GM04504 (cell line): ENCODE results near the gene CFLAR.
"Not testable (repeated sequence)": the region's sequence is repeated elsewhere in the genome, so short reads cannot be mapped to it uniquely, and the experiment has no call there.

Source experiments
- DNase-seq: peaks from one replicate; pipeline ENCODE4 v3.0.0-alpha.2; 2012; ENCODE audit warnings: low read depth

CFLAR gene

DNA sequence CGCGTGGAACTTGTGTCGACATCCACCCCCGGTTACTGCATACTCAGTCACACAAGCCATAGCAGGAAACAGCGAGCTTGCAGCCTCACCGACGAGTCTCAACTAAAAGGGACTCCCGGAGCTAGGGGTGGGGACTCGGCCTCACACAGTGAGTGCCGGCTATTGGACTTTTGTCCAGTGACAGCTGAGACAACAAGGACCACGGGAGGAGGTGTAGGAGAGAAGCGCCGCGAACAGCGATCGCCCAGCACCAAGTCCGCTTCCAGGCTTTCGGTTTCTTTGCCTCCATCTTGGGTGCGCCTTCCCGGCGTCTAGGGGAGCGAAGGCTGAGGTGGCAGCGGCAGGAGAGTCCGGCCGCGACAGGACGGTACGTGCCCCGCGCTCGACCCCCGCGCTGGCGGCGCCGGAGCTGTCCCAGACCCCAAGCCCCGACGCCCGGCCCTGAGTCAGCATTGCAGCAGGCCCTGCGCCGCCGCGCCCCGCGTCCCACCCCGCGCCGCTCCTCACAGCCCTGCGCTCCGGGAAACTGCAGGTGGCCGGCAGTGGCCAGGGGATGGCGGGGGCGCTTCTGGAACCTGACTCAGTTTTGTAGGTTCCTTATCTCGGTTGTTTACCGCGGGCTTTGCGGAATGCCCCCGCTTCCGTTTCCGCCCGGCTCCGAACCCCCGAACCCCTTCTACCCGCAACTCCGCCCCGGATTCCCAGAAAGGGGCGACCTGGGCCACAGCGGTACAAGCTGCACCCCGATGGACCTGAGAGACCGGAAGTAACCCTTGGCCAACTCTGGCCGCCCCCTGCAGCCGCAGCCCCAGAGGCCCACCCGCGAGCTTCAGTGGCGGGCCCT, at the start of gene CFLAR:
Gene CFLAR, plus strand, starts transcription at position 50 of the 844 bp plus-strand sequence. CDS start 13,702 bp downstream, outside the sequence.
- DNase-seq = peak; percentile 62

DNA sequence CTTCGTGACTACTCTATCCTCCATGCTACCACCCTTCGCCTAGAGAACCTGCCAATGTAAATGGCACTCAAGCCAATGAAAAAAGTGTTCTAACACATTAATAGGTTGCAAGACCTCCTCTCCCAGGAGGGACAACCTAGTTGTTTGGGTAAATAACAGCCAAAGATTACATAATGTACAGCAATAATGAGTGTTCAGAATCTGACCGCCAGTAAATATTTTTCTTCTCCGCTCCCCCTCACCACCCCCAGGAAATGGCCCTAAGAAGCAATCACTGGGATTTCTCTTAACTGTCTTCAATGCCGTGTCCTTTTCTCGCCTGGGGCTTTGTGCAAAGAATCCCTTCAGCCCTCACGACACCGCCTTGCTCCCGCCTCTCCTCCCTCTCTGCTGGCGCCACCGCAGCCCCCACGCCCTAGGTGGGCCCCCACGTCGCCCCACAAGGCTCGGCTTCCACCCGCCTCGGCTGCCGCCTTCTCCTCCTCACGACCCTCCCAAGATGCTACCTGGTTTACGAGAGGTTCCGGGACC, 45.0 kb upstream of the CFLAR start:
- no peak for DNase-seq

DNA sequence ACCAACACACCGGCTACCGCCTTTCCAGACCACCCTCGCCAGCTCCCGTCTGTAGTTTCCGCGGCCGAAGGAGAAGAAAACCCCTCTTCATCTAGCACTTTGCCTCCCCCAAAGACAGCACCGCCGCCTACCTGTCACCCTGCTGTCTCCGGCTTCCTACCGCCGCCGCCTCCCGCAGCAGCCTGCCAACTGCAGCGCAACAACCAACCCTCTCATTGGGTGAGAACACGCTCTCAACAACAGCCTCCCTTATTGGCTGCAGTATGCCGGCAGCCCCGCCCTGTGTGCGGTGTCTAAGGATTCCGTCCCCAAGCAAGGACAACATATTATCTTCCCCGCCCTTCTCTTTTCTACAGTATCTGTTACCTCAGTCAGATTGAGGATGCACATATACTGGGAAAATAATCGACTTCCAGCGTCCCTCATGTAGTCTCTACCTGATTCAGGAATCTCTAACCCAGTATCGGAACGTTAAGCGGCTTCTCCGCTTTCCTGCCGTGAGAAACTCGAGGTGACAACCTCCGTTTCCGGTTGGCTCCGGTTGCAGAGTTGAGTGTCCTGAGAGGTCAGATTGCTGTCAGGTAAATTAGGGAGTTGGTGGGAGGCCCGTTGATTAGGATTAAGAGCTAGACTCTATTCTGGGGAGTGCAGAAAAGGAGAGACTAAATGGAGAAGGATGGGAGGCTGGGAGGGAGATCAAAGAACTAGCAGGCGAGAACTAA, 44.3 kb upstream of the CFLAR start, which contains the start of the genes HYCC2 and NDUFB3:
Gene HYCC2, minus strand, starts transcription at position 193 of the 722 bp plus-strand sequence. CDS start 47,662 bp downstream, outside the sequence.
Gene NDUFB3, plus strand, starts transcription at position 523 of the 722 bp plus-strand sequence. CDS start 6,882 bp downstream, outside the sequence.
- DNase-seq = peak; percentile 87

DNA sequence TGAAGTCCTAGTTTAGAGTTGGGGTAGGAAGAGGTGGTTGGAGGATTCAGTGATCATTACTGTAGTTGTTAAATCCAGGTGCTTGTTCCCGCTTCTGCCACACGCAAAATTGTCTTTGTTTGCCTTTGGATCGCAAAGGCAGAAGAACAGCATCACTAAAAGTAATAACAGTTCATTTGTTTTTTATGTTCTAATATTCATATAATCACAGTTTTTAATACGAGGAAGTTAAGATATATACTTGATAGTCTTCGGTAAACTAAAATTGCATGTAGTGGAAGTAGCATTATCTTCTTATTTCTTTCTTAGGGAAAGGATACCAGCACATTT, 43.8 kb upstream of the CFLAR start:
- no peak for DNase-seq

DNA sequence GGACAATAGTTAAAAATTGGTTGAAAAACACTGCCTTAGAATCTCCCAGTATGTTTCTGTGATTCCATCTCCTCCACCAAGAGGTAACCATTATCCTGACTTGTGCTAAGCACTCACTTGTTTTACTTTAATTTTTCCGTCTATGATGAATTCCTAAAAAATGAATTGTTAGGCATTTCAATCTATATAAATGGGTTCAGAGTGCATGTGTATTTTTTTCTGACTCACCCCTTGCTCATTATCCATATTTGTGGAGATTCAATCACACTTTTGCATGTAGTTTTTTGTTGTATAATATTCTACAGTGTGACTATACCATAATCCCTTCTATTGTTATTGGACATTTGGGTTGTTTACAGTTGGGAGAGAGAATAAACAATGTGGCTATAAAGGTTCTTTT, 42.9 kb upstream of the CFLAR start:
- no peak for DNase-seq

DNA sequence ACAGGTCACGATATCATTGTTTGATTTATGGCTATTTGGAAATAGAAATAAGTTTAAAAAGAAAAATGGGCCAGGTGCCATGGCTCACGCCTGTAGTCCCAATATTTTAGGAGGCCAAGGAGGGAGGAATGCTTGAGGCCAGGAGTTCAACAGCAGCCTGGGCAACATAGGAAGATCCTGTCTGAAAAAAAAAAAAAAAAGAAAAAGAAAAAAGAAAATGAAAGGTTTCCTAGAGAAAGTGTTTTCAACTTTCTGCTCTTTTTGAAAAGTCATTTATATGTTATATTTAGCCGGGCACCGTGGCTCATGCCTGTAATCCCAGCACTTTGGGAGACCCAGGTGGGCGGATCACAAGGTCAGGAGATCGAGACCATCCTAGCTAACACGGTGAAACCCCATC, 41.0 kb upstream of the CFLAR start:
- no peak for DNase-seq

DNA sequence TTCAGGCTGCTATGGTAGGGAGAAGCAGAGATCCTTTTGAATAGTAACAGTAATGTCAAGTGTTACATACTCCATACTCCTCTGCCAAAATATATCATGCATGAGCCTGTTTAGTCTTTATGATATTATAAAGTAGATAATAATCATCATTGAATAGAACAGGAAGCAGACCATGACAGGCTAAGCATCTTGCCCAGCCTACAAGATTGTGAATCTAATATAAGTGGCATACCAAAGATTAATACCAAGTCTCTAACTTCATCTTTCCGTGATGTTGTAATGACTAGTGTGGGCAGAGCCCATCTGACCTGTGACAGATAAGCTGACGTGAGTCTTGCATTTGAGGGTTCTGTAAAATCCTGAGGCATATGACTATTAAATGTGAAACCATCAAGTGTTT, 31.1 kb upstream of the CFLAR start:
- no peak for DNase-seq

DNA sequence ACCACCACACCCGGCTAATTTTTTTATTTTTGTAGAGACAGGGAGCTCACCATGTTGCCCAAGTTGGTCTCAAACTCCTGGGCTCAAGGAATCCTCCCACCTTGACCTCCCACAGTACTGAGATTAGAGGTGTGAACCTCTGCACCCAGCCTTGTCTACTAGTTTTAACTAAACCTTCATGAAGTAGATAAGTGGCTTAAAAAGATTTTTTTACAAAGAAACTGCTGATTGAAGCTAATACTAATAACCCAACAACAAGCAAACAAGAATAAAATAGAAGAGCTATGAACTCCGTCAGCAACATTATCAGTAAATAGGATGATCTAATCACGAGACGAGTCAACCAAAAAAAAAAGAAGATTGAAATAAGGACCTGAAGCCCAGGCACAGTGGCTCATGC, 25.4 kb upstream of the CFLAR start:
- no peak for DNase-seq

DNA sequence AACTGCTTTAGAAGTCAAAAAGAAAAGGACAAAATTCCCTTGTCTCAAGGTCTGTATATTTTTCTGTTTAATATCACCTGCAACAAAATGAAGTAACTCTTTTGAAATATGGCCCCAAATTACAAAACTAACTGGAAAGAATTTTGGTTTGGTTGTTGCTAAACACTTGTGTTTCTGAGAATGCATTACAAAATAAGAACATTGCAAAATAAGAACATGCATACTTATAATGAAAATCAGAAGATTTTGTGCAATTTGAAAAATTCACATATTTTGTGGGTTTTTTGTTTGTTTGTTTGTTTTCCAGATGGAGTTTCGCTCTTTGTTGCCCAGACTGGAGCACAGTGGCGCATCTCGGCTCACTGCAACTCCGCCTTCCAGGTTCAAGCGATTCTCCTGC, 22.4 kb upstream of the CFLAR start:
- no peak for DNase-seq

DNA sequence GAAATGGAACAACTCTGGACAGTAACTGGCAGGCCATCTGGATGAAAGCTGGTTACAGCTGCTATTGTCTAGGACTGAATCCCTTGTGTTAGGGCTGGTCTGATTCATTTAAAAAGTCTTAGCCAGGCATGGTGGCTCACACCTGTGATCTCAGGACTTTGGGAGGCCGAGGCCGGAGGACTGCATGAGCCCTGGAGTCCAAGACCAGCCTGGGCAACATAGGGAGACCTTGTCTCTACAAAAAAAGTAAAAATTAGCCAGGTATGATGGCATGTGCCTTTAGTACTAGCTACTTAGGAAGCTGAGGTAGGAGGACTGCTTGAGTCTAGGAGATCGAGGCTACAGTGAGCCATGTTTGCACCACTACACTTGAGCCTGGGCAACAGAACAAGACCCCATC, 15.5 kb upstream of the CFLAR start:
- DNase-seq = no peak

DNA sequence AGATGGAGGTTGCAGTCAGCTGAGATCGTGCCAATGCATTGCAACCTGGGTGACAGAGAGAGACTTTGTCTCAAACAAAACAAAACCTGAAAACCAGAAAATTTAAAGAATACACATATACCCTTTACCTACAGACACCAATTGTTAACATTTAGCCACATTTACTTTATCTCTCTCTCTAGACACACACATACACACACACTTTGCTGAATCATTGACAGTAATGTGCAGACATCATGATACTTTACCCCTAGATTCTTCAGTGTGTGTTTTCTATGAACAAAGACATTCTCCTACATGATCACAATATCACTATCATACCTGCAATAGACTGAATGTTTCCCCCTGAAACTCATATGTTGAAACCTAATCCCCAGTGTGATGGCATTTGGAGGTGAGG, 10.2 kb upstream of the CFLAR start:
- no peak for DNase-seq

DNA sequence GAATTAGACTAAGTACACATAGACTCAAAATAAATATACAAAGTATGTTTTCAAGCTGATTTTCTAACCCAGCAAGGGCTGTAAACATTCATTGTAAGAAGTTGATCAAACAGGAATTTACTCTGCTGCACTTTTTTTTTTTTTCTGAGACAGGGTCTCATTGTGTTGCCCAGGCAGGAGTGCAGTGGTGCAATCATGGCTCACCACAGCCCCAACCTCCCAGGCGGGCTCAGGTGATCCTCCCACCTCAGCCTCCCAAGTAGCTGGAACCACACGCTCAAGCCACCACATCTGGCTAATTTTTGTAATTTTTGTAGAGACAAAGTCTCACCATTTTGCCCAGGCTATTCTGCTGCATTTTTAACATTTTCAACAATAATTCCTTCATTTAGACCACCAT, 8.3 kb upstream of the CFLAR start:
- DNase-seq = no peak

DNA sequence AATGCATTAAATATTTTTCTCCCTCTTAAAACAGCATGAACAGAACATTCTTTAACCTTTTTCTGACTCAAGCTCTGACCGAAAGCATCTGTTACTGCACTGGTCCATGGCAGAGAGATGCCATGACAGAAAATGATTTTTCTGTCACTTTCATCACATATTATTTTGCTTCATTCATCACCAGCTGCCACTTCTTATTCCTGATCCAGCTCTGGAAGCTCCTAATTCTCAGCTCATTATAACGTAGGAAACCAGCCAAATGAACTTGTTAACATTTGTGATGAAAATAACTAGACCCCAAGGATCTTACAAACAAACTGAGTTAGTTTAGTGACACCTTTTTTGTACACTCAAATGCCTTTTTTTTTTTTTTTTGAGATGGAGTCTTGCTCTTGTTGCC, 7.6 kb upstream of the CFLAR start:
- no peak for DNase-seq

DNA sequence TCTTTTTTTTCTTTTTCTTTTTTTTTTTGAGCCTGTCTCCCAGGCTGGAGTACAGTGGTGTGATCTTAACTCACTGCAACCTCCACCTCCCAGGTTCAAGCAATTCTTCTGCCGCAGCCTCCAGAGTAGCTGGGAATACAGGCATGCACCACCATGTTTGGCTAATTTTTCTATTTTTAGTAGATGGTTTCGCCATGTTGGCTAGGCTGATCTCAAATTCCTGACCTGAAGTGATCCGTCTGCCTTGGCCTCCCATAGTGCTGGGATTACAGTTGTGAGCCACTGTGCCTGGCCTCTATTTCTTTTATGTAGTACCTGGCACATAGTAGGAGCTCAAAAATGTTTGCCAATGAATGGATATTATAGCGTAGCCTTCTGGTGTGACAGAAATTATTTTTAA, 6.8 kb upstream of the CFLAR start:
- no peak for DNase-seq

DNA sequence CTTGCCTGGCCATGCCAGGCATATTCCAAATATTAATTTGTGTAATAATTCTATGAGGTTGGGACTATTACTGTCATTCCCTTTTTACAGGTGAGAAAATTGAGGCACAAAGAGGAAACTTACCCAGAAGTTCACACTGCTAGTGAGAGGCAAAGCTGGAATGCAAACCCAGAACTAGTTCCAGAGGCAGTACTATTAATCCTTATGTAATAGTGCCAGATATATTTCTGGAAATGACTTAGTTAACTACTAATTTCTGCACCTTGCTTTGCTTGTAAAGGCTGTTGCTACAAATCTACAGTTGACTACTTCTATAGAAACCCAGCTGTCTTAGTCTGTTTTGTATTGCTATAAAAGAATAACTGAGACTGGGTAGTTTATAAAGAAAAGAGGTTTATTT, 5.3 kb upstream of the CFLAR start:
- DNase-seq = no peak

DNA sequence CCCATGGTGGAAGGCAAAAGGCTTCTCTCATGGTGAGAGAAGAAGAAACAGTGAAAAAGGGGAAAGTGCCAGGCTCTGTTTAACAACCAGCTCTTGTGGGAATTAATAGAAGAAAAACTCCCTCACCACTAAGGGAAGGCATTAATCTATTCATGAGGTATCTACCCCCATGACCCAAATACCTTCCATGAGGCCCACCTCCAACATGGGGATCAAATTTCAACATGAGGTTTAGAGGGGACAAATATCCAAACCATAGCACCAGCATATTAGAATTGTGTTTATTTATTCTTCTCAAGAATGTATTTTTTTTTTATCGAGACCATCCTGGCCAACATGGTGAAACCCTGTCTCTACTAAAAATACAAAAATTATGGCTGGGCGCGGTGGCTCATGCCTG, 4.9 kb upstream of the CFLAR start:
- no peak for DNase-seq

DNA sequence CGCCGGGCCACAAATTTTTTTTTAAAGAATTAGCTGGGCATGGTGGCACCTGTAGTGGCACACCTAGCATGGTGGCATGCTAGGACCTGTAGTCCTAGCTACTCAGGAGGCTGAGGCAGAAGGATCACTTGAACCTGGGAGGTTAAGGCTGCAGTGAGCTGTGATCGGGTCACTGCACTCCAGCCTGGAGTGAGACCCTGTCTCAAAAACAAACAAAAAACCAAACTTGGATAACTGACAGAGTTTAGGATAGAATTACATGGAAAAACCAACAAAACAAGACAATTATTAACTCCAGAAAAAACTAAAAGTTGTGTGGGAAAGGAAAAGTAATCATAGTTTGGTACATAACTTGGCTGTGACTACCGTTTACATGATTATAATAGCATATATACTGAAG, 1.6 kb upstream of the CFLAR start:
- DNase-seq = no peak

DNA sequence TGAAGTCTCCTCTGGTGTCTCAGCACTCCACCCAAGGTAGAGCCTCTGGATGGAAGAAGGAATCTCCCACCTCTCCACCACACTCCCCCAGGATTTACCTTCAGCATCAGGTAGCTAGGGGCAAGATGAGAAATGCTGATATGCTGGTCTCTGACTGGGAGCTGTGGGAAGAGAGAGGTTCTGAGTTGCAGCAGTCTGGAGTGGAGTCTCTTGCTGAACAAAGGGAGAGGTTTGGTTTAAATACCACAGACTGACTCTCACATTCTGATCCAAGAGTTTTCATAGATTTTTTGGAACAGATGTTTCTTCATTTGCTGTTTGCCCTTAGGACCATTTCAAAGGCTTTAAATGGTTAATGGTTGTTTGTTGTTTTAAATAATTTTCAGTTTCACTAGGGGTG, 1.1 kb upstream of the CFLAR start:
- no peak for DNase-seq

DNA sequence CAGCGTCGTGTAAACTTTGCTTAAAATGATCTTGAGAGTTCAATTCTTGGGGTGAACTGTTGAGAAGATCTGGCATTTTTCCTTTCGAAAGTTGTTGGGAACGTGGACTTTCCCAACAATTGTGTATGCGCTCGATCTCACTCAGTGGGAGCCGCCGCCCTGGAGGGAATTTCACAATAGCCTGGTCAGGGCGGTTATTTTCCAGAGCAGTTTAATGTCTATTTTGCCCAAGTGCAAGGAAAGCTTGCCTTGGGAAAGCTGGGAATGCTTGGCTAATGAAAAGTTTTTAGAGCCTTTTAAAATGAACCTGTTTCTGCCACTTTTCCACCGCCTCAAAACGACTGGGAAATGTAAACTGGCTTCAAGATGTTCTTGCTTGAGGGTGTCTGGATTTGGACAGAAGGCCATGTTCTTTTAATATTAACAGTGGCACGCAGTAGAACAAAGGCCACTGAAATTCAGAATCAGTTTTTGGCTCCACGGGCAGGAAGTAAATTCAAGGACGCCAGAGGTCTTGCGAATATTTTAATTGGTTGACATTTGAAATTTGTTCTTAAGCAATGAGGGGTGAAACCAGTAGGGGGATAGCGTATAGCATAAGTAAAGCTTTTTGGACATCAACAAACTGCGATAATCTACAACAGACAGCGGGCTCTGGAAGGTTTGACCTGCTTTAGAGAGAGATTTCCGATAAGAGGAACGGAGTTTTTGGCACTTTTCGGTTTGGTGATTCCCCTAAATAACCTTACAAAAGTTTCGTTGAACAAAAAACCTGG, 1.2 kb downstream of the CFLAR start:
- peak; percentile 70 for DNase-seq

DNA sequence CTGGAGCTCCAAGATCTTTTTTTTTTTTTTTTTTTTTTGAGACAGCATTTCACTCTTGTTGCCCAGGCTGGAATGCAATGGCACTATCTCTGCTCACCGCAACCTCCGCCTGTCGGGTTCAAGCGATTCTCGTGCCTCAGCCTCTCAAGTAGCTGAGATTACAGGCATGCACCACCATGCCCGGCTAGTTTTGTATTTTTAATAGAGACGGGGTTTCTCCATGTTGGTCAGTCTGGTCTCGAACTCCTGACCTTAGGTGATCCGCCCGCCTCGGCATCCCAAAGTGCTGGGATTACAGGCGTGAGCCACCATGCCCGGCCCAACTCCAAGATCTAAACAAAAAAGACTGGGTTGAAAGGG, 1.8 kb downstream of the CFLAR start:
- not testable (repeated sequence) for DNase-seq

DNA sequence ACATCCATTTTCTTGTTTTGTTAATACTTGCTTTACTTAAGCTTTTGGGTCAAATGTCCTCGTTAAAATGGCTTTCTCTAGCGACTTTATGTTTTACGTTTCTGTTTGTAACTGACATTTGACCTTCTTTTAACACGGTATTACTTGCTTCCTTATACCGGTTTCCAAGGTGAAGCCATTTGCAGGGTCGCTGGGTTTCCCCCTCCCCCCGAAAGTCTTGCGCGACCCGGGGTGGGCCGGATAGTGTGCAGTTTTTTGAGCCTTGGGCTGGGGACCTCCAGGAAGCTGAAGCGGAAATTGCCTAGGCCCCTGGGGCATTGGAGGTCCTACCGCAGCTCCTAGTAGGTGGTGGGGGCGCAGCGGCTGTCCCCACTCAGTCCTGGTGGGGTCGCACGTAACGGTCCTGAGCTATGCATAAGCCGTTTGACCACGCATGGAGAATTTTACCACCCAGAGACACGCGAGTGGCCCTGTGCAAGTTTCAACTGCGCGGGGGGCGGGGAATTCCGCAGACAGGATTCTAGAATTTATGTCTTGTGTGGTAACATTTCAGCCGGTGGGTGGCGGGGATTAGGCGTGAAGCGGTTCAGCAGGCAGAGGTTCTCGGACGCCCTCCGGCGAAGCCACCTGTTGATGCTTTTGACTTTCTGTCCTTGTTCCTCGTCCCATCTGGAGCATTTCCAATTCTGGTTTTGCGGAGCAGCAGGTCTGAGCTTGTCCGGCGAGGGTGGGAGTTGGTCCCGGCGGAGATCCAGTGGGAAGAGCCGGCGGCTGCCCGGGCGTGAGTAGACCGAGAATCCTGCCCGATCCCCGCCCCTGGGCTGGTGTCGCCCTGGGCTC, 2.4 kb downstream of the CFLAR start:
- peak; percentile 60 for DNase-seq
